Stimulated activated CD8-positive, alpha-beta memory T cell treated with anti-CD3 and anti-CD28 coated beads, Interleukin-12 subunit alpha, Interleukin-12 subunit beta, amount 100 ng/mL, for 1 hour (primary cell): ENCODE results near the gene JMJD6.
"Not testable (repeated sequence)": the region's sequence is repeated elsewhere in the genome, so short reads cannot be mapped to it uniquely, and the experiment has no call there.

Source experiments
- DNase-seq: peaks from one replicate; pipeline ENCODE4 v3.0.0-alpha.2; 2020; ENCODE audit warnings: low read depth

The JMJD6 gene

GRCh38 chr17:76716146-76716838 is 10.1 kb downstream of the JMJD6 start:
- DNase-seq = peak; percentile 58

GRCh38 chr17:76715496-76715830 is 10.9 kb downstream of the JMJD6 start:
- DNase-seq = no peak

DNA sequence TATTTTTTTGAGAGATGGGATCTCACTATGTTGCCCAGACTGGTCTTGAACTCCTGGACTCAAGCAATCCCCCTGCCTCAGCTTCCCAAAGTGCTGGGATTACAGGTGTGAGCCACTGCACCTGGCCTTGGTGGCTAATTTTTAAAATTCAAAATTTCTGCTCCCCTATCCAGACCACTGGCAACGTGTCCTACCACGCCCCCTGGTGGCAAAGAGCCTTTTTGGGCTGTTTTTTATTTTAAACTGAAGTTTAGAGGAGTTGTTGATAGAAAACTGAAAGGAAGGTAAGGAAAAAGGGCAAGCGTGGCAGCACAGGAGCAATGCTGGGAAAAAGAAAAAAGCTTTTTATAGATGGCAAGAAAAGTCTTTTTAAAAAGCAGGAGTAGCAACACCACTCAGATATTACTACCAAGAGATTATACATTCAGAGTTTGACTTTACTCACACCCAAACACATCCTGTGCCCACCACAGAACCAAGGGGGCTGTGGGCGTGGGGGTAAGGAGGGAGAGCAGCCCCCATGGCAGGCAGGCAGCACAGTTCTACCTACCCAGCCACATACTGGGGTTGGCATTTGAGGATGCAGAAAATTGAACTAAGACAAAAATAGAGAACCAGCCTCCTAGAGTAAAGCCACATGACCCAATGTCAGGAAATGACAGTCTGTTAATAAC is 11.4 kb downstream of the JMJD6 start:
- peak; percentile 73 for DNase-seq

- no peak for DNase-seq
Measured at GRCh38 chr17:76714336-76714735, 12.1 kb downstream of the JMJD6 start.

GRCh38 chr17:76713765-76714164 is 12.6 kb downstream of the JMJD6 start:
- DNase-seq = no peak

GRCh38 chr17:76712321-76712720 is 14.1 kb downstream of the JMJD6 start:
- not testable (repeated sequence) for DNase-seq

DNA sequence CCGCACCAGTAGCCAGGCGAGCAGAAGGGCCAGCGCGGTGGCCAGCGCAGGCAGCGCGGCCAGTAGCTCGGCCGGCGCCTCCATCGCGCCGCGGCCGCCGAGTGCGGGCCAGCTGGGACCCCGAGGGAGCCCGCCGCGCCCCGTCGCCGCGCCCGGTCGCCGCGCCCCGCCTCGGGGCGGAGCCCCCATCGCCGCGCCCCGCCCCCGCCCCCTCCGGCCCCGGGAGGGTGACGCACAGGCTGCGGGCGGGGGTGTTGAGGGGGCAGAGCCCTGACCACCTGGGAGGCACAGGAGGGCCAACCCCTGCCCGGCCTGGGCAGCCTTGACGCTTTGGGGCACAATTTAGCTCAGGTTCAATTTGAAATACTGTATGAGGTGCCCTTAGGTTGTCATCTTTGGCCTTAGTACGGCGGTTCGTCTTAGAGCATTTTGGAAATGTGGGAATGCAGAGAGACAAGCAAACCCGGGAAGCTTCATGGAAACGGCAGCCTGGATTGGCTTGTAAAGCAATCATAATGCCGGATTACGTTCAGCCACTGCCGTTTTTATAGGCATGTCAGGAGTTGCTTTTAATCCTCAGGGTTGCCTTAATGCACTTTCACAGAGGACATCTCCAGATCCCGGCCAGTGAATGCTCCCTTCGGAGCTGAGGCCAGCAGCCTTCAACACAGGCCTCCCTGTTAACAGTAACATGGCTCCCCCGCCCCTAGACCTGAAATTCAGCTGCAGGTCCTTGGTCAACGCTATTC is 15.4 kb downstream of the JMJD6 start, which contains the start of gene MXRA7:
Gene MXRA7 (minus strand): TSS at position 103 of the 749 bp plus-strand sequence. CDS start 19 bp downstream, at position 84.
- DNase-seq = no peak

GRCh38 chr17:76709951-76710862 is 16.2 kb downstream of the JMJD6 start:
- DNase-seq = not testable (repeated sequence)

- no peak for DNase-seq
Measured at GRCh38 chr17:76709077-76709950, 17.1 kb downstream of the JMJD6 start.

- DNase-seq = no peak
Measured at GRCh38 chr17:76707985-76708807, 18.2 kb downstream of the JMJD6 start.

GRCh38 chr17:76706817-76707216 is 19.6 kb downstream of the JMJD6 start:
- no peak for DNase-seq

DNA sequence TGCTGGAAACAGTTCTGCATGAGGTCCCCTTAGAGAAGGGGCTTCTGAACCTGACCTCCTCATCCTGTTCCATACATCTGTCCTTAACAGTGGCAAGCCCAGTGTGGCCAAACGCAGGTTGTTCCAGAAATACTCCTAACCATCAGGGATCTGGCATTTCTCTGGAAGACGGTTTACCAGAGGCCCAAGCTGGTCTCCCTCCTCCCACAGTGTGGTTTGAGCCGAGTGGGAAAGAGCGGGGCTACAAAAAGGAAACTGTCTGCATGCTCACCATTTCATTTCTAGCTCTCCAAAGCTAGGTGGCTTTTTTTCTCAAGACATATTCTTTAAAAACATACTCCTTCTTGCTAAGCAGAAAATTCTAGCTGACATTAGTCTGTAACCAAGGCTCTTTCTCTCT is 21.6 kb downstream of the JMJD6 start:
- no peak for DNase-seq

DNA sequence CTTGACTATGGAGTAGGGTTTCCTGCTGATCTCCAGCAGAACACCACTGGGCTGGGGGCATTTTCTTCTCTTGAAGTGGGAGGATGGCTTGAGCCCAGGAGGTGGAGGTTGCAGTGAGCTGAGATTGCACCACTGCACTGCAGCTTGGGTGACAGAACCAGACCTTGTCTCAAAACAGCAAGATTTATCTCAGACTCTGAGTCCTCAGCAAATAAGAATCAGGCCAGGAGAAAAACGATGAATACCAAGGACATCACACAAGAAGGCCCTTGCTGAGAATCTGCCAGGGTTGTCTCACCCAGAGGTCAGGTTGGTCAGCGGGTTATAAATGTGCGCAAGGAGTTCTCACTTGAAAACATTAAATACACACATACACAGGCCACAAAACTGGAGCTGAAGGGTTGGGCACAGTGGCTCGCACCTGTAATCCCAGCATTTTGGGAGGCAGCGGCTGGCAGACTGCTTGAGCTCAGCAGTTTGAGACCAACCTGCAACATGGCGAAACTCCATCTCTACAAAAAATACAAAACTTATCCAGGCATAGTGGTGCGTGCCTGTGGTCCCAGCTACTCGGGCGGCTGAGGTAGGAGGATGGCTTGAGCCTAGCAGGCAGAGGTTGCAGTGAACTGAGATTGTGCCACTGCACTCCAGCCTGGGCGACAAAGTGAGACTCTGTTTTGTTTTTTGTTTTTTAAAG is 23.3 kb downstream of the JMJD6 start:
- no peak for DNase-seq

- DNase-seq = no peak
Measured at GRCh38 chr17:76702076-76702475, 24.3 kb downstream of the JMJD6 start.

DNA sequence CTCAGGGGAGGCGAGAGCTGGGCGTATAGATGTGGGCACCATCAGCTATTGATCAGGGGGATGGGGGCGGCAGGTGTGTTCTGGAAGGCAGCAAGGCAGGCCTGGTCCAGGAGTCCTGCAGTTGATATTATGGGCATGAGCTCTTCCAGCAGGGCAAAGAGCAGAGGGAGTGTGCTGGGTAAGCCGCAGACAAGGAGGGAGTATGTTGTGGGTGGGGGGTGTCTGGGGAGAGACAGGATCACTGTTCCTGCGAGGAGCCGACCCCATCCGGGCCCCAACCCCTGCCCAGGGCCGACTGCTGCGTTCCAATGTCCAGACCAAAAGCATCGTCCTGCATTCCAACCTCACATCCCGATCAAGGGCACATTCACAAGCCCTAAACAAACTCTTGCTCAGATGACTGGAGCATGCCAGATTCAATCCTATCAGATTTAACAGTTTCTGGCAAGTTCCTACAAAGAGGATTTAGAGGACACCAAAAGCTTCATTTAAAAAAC is 24.9 kb downstream of the JMJD6 start:
- no peak for DNase-seq

GRCh38 chr17:76700617-76701470 is 25.6 kb downstream of the JMJD6 start:
- DNase-seq = no peak

- no peak for DNase-seq
Measured at GRCh38 chr17:76700270-76700616, 26.2 kb downstream of the JMJD6 start.

- not testable (repeated sequence) for DNase-seq
Measured at GRCh38 chr17:76698466-76698977, 27.9 kb downstream of the JMJD6 start.
